WTC11 (cell line): ENCODE data around the gene FANCI. TPM values are rescaled to one million over a fixed set of nuclear protein-coding genes. Genes with fewer than 3 reads are reported as not detected.
A peak's percentile ranks its signal among the peaks of the same experiment; 100 is the strongest.

Source experiments
- ATAC-seq: fragments of 200-7000 bp; cut with Tn5 transposase; 2 replicates; pipeline ENCODE4 v1.10.0; 2021; ENCODE audit warnings: mild to moderate bottlenecking, moderate library complexity
- CTCF ChIA-PET: fragments of 300-600 bp; sonication (Branson Sonifier 250); formaldehyde crosslinking; loops from one replicate; lab custom pipeline; 2021; ENCODE audit warnings: antibody characterized with exemption; lab: Charles Lee
- POLR2A ChIA-PET: fragments of 350-600 bp; sonication (Branson Sonifier 250); formaldehyde crosslinking; loops from one replicate; lab custom pipeline; 2021; ENCODE audit warnings: antibody characterized with exemption; lab: Charles Lee
- DNase-seq: peaks from one replicate; pipeline ENCODE4 v3.0.0; 2021; ENCODE audit warnings: low spot score
- H3K27ac Mint-ChIP-seq: 2 replicates; pipeline ENCODE4 v1.8.0; 2021; ENCODE audit warnings: mixed read lengths
- H3K27me3 Mint-ChIP-seq: 2 replicates; pipeline ENCODE4 v1.8.0; 2021; ENCODE audit warnings: low read depth, mild to moderate bottlenecking, moderate library complexity, mixed read lengths
- H3K36me3 Mint-ChIP-seq: 2 replicates; pipeline ENCODE4 v1.8.0; 2021; ENCODE audit warnings: mixed read lengths
- H3K4me1 Mint-ChIP-seq: 2 replicates; pipeline ENCODE4 v1.8.0; 2022; ENCODE audit warnings: mixed read lengths
- H3K4me3 Mint-ChIP-seq: 2 replicates; pipeline ENCODE4 v1.8.0; 2021; ENCODE audit warnings: mild to moderate bottlenecking, moderate library complexity, mixed read lengths
- H3K9me3 Mint-ChIP-seq: 2 replicates; pipeline ENCODE4 v1.8.0; 2021; ENCODE audit warnings: mixed read lengths
- ATF1 ChIP-seq: sonication (generic); formaldehyde crosslinking; IDR thresholded peaks from 2 replicates; pipeline ENCODE4 v1.8.1; 2023; ENCODE audit warnings: mild to moderate bottlenecking, moderate library complexity, missing genetic modification reagents
- EMX1 ChIP-seq: fragments of 250-450 bp; sonication (Bioruptor Pico); IDR thresholded peaks from 2 replicates; pipeline ENCODE4 v1.8.0; 2021; ENCODE audit warnings: mild to moderate bottlenecking
- ESRRA ChIP-seq: sonication (generic); formaldehyde crosslinking; IDR thresholded peaks from 2 replicates; pipeline ENCODE4 v1.8.1; 2022; ENCODE audit warnings: mild to moderate bottlenecking, missing genetic modification reagents, borderline replicate concordance
- ETV6 ChIP-seq: sonication (generic); formaldehyde crosslinking; IDR thresholded peaks from 2 replicates; pipeline ENCODE4 v1.8.1; 2022; ENCODE audit warnings: mild to moderate bottlenecking, missing genetic modification reagents
- FOXK1 ChIP-seq: sonication (generic); formaldehyde crosslinking; IDR thresholded peaks from 2 replicates; pipeline ENCODE4 v1.8.0; 2022; ENCODE audit warnings: mild to moderate bottlenecking, moderate library complexity, missing genetic modification reagents
- NR3C1 ChIP-seq: sonication (generic); formaldehyde crosslinking; conservative IDR thresholded peaks from 2 replicates; pipeline ENCODE4 v1.8.1; 2023; ENCODE audit warnings: low read depth, mild to moderate bottlenecking, missing genetic modification reagents
- RORB ChIP-seq: fragments of 250-450 bp; sonication (Bioruptor Pico); IDR thresholded peaks from 2 replicates; pipeline ENCODE4 v1.9.0; 2021; ENCODE audit warnings: mild to moderate bottlenecking
- SMAD4 ChIP-seq: sonication (generic); formaldehyde crosslinking; IDR thresholded peaks from 2 replicates; pipeline ENCODE4 v1.8.0; 2022; ENCODE audit warnings: mild to moderate bottlenecking, missing genetic modification reagents
- SP1 ChIP-seq: sonication (generic); formaldehyde crosslinking; conservative IDR thresholded peaks from 2 replicates; pipeline ENCODE4 v1.8.1; 2022; ENCODE audit warnings: missing genetic modification reagents
- TP53 ChIP-seq: sonication (generic); formaldehyde crosslinking; IDR thresholded peaks from 2 replicates; pipeline ENCODE4 v1.8.1; 2023; ENCODE audit warnings: mild to moderate bottlenecking, missing genetic modification reagents
- ZNF121 ChIP-seq: sonication (generic); formaldehyde crosslinking; IDR thresholded peaks from 2 replicates; pipeline ENCODE4 v1.8.0; 2023; ENCODE audit warnings: missing genetic modification reagents
- ZNF219 ChIP-seq: sonication (generic); formaldehyde crosslinking; IDR thresholded peaks from 2 replicates; pipeline ENCODE4 v1.8.0; 2023; ENCODE audit warnings: missing genetic modification reagents, mild to moderate bottlenecking, borderline replicate concordance
- ZNF263 ChIP-seq: sonication (generic); formaldehyde crosslinking; IDR thresholded peaks from 2 replicates; pipeline ENCODE4 v1.8.1; 2022; ENCODE audit warnings: low read depth, mild to moderate bottlenecking, moderate library complexity, missing genetic modification reagents
- ZNF423 ChIP-seq: fragments of 250-450 bp; sonication (Bioruptor Pico); IDR thresholded peaks from 2 replicates; pipeline ENCODE4 v2.1.2; 2022; ENCODE audit warnings: mild to moderate bottlenecking, moderate library complexity
- ZNF671 ChIP-seq: fragments of 250-450 bp; sonication (Bioruptor Pico); IDR thresholded peaks from 2 replicates; pipeline ENCODE4 v1.8.0; 2021; ENCODE audit warnings: mild to moderate bottlenecking
- total RNA-seq: library from RNA; stranded (reverse); gene quantifications from 3 replicates; pipeline ENCODE4 v1.2.3, GENCODE V29; 2021
- TF ChIP-seq, protein P1 (sequence below): fragments of 250-450 bp; sonication (Bioruptor Pico); IDR thresholded peaks from 2 replicates; pipeline ENCODE4 v1.9.0; 2021; ENCODE audit warnings: mild to moderate bottlenecking, borderline replicate concordance
- TF ChIP-seq, protein P2 (sequence below): sonication (generic); formaldehyde crosslinking; IDR thresholded peaks from 2 replicates; pipeline ENCODE4 v1.8.0; 2023; ENCODE audit warnings: missing genetic modification reagents
- TF ChIP-seq, protein P3 (sequence below): sonication (generic); formaldehyde crosslinking; IDR thresholded peaks from 2 replicates; pipeline ENCODE4 v1.8.0; 2023; ENCODE audit warnings: mild to moderate bottlenecking, missing genetic modification reagents
- TF ChIP-seq, protein P4 (sequence below): sonication (generic); formaldehyde crosslinking; IDR thresholded peaks from 2 replicates; pipeline ENCODE4 v1.8.1; 2023; ENCODE audit warnings: mild to moderate bottlenecking, moderate library complexity, missing genetic modification reagents
- TF ChIP-seq, protein P5 (sequence below): sonication (generic); formaldehyde crosslinking; IDR thresholded peaks from 2 replicates; pipeline ENCODE4 v1.8.0; 2022; ENCODE audit warnings: mild to moderate bottlenecking, missing genetic modification reagents
- TF ChIP-seq, protein P6 (sequence below): sonication (generic); formaldehyde crosslinking; IDR thresholded peaks from 2 replicates; pipeline ENCODE4 v1.8.1; 2023; ENCODE audit warnings: mild to moderate bottlenecking, missing genetic modification reagents

FANCI gene
- total RNA-seq, 1 experiment from 2014 or later = 108 TPM

DNA sequence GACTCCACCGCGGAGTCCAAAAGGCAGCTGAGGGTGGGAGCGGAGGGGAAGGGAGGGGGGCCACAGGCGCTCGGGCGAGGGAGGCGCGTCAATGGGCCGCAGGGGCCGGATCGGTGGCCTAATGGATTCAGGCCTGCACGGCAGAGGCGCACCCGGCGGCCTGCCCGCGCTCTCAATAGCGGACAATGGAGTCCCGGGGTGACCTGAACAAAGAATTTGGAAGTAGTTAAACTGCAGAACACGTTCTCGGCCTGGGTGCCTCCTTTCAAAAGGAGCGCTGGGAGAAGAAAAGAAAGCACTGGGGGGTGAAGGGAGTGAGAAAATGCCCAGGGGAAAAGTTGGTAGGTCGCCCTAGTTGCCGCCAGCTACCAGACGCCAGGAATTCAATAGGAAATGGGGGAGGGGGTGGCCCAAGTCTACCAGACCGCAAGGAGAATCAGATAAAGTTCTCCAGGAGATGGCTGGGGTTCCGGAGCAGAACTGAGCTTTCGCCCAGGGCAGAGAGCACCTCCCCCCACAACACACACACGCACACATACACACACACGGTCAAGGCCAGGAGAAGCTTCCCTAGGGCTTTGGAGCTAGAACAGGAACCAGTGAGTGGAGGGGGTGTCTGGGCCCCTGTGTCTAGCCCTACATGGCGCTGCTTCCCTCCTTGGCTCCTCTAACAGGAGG lies 116.7 kb downstream of the FANCI start:
- ChIA-PET CTCF (interaction anchor here (0.7 to 7.2 kb wide), 18 partner anchors 8 to 215 kb away, joined by 3 to 172 read pairs (median 56); partner anchors contain the start of genes FANCI, POLG, RHCG and TICRR), POLR2A (interaction anchor here (0.6 to 1.0 kb wide), 2 partner anchors 64 to 110 kb away, joined by 3 to 5 read pairs; no protein-coding TSS in a partner anchor)
- H3K36me3 Mint-ChIP-seq = no peaks in the 10 kb centered on the region
- H3K4me3 Mint-ChIP-seq = peak overlapping the region; percentile 2; the same call in 1 of the 2 replicates
- H3K4me1 Mint-ChIP-seq = peaks cover 24% of the 10 kb centered on the region
- peak; percentile 4; the same call in 1 of the 2 replicates for ATAC-seq
- peaks cover 97% of the 10 kb centered on the region for H3K27me3 Mint-ChIP-seq
- no peak for TF ChIP-seq ZNF263 (CRISPR knock-in tag)
- TF ChIP-seq, protein P1, sequence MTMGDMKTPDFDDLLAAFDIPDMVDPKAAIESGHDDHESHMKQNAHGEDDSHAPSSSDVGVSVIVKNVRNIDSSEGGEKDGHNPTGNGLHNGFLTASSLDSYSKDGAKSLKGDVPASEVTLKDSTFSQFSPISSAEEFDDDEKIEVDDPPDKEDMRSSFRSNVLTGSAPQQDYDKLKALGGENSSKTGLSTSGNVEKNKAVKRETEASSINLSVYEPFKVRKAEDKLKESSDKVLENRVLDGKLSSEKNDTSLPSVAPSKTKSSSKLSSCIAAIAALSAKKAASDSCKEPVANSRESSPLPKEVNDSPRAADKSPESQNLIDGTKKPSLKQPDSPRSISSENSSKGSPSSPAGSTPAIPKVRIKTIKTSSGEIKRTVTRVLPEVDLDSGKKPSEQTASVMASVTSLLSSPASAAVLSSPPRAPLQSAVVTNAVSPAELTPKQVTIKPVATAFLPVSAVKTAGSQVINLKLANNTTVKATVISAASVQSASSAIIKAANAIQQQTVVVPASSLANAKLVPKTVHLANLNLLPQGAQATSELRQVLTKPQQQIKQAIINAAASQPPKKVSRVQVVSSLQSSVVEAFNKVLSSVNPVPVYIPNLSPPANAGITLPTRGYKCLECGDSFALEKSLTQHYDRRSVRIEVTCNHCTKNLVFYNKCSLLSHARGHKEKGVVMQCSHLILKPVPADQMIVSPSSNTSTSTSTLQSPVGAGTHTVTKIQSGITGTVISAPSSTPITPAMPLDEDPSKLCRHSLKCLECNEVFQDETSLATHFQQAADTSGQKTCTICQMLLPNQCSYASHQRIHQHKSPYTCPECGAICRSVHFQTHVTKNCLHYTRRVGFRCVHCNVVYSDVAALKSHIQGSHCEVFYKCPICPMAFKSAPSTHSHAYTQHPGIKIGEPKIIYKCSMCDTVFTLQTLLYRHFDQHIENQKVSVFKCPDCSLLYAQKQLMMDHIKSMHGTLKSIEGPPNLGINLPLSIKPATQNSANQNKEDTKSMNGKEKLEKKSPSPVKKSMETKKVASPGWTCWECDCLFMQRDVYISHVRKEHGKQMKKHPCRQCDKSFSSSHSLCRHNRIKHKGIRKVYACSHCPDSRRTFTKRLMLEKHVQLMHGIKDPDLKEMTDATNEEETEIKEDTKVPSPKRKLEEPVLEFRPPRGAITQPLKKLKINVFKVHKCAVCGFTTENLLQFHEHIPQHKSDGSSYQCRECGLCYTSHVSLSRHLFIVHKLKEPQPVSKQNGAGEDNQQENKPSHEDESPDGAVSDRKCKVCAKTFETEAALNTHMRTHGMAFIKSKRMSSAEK = no peak
- TF ChIP-seq ETV6 = no peak
- TF ChIP-seq EMX1 (CRISPR knock-in tag) = no peak
- TF ChIP-seq, protein P2, sequence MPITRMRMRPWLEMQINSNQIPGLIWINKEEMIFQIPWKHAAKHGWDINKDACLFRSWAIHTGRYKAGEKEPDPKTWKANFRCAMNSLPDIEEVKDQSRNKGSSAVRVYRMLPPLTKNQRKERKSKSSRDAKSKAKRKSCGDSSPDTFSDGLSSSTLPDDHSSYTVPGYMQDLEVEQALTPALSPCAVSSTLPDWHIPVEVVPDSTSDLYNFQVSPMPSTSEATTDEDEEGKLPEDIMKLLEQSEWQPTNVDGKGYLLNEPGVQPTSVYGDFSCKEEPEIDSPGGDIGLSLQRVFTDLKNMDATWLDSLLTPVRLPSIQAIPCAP (CRISPR knock-in tag) = no peak
- TF ChIP-seq ZNF423 (CRISPR knock-in tag) = peak; percentile 79
- no peak for TF ChIP-seq ZNF671 (CRISPR knock-in tag)
- no peak overlapping the region for H3K27ac Mint-ChIP-seq
- H3K9me3 Mint-ChIP-seq = no peaks in the 10 kb centered on the region
- DNase-seq = peak; percentile 52

DNA sequence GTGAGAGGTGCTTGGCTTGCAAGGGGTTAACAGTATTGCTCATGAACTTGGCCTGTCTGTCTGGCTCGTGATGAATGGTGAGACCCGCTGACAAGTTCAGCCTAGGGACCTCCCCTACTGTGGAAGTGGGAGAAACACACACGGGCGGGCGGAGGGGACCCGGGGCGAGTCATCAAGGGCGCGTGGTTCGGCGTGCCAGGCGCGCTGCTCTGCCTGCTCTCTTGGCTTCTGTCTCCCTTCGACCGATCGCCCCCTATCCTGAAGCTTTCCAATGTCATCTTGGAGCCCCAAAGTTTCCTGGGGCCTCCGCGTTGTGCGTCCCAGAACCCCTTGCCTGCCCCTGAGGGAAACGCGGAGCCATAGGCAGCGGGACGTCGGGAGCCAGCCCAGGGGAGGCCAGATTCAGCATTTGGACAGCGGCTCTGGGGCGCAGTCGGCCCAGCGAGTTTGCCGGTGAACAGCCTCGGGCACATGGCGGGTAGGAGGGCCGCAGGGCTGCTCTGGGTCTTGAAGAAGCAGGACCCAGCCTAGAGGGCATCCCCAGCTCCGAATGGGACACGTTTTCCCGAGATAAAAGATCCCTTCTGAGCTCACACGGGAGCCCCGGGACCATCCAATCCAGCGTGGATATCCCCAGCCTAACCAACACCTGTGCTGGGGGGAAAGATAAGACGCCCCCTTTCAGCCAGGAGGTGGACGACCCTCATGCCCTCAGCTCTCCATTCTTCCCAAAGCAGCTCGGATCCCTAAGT lies 117.8 kb downstream of the FANCI start:
- DNase-seq (peak; percentile 86), ATAC-seq (peak; percentile 64)
- peak overlapping the region; percentile 14; the same call in 1 of the 2 replicates for H3K4me3 Mint-ChIP-seq
- no peaks in the 10 kb centered on the region for H3K9me3 Mint-ChIP-seq
- peaks cover 98% of the 10 kb centered on the region for H3K27me3 Mint-ChIP-seq
- CTCF ChIA-PET = interaction anchor here (0.9 to 7.2 kb wide), 8 partner anchors 16 to 111 kb away, joined by 5 to 142 read pairs (median 48); no protein-coding TSS in a partner anchor
- H3K27ac Mint-ChIP-seq = no peak overlapping the region
- no peaks in the 10 kb centered on the region; the same call in 1 of the 2 replicates for H3K36me3 Mint-ChIP-seq
- POLR2A ChIA-PET = interaction anchor here (0.6 kb wide), 1 partner anchor 109 kb away, joined by 5 read pairs; no protein-coding TSS in a partner anchor
- H3K4me1 Mint-ChIP-seq = peaks cover 18% of the 10 kb centered on the region
- TF ChIP-seq, protein P3, sequence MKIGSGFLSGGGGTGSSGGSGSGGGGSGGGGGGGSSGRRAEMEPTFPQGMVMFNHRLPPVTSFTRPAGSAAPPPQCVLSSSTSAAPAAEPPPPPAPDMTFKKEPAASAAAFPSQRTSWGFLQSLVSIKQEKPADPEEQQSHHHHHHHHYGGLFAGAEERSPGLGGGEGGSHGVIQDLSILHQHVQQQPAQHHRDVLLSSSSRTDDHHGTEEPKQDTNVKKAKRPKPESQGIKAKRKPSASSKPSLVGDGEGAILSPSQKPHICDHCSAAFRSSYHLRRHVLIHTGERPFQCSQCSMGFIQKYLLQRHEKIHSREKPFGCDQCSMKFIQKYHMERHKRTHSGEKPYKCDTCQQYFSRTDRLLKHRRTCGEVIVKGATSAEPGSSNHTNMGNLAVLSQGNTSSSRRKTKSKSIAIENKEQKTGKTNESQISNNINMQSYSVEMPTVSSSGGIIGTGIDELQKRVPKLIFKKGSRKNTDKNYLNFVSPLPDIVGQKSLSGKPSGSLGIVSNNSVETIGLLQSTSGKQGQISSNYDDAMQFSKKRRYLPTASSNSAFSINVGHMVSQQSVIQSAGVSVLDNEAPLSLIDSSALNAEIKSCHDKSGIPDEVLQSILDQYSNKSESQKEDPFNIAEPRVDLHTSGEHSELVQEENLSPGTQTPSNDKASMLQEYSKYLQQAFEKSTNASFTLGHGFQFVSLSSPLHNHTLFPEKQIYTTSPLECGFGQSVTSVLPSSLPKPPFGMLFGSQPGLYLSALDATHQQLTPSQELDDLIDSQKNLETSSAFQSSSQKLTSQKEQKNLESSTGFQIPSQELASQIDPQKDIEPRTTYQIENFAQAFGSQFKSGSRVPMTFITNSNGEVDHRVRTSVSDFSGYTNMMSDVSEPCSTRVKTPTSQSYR = 0 out of 2 replicates have a peak, but pooled peaks have one; percentile 33
- TF ChIP-seq NR3C1 (CRISPR knock-in tag) (no peak; the same call in 1 of the 2 replicates), RORB (no peak), ETV6 (peak; percentile 55), ZNF219 (CRISPR knock-in tag) (peak; percentile 96; the same call in 1 of the 2 replicates), FOXK1 (CRISPR knock-in tag) (peak; percentile 93), ATF1 (CRISPR knock-in tag) (0 out of 2 replicates have a peak, but pooled peaks have one; percentile 35), SMAD4 (CRISPR knock-in tag) (peak; percentile 92), ZNF121 (CRISPR knock-in tag) (0 out of 2 replicates have a peak, but pooled peaks have one; percentile 11), ESRRA (CRISPR knock-in tag) (peak; percentile 93; the same call in 1 of the 2 replicates), TP53 (peak; percentile 91), SP1 (peak; percentile 59; the same call in 1 of the 2 replicates)
- TF ChIP-seq, protein P4, sequence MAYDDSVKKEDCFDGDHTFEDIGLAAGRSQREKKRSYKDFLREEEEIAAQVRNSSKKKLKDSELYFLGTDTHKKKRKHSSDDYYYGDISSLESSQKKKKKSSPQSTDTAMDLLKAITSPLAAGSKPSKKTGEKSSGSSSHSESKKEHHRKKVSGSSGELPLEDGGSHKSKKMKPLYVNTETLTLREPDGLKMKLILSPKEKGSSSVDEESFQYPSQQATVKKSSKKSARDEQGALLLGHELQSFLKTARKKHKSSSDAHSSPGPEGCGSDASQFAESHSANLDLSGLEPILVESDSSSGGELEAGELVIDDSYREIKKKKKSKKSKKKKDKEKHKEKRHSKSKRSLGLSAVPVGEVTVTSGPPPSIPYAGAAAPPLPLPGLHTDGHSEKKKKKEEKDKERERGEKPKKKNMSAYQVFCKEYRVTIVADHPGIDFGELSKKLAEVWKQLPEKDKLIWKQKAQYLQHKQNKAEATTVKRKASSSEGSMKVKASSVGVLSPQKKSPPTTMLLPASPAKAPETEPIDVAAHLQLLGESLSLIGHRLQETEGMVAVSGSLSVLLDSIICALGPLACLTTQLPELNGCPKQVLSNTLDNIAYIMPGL (CRISPR knock-in tag) = no peak
- TF ChIP-seq, protein P5, sequence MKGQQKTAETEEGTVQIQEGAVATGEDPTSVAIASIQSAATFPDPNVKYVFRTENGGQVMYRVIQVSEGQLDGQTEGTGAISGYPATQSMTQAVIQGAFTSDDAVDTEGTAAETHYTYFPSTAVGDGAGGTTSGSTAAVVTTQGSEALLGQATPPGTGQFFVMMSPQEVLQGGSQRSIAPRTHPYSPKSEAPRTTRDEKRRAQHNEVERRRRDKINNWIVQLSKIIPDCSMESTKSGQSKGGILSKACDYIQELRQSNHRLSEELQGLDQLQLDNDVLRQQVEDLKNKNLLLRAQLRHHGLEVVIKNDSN = peak; percentile 78
- TF ChIP-seq, protein P6, sequence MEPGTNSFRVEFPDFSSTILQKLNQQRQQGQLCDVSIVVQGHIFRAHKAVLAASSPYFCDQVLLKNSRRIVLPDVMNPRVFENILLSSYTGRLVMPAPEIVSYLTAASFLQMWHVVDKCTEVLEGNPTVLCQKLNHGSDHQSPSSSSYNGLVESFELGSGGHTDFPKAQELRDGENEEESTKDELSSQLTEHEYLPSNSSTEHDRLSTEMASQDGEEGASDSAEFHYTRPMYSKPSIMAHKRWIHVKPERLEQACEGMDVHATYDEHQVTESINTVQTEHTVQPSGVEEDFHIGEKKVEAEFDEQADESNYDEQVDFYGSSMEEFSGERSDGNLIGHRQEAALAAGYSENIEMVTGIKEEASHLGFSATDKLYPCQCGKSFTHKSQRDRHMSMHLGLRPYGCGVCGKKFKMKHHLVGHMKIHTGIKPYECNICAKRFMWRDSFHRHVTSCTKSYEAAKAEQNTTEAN (CRISPR knock-in tag) = peak; percentile 95; the same call in 1 of the 2 replicates
